IMR-90 (cell line): ENCODE results near the gene DCUN1D3. TPM values are rescaled to one million over a fixed set of nuclear protein-coding genes. Genes with fewer than 3 reads are reported as not detected.

ENCODE experiments used
- ATAC-seq: fragments of 200-7000 bp; cut with Tn5 transposase; 2 replicates; pipeline ENCODE4 v1.9.1; 2020; ENCODE audit warnings: low read depth, mild to moderate bottlenecking, moderate library complexity
- BruUV-seq: library from RNA; stranded (reverse); fragments of 400-500 nt; replicated peaks from 2 replicates; lab custom pipeline; 2021; lab: Mats Ljungman, UMichigan
- CTCF ChIA-PET: fragments of 300-600 bp; formaldehyde crosslinking; extraction: SDS; loops from one replicate; lab custom pipeline; 2021; ENCODE audit warnings: antibody characterized with exemption; lab: Yijun Ruan, JAX
- POLR2A ChIA-PET: fragments of 300-600 bp; sonication (Branson Sonifier 250); formaldehyde crosslinking; loops from one replicate; lab custom pipeline; 2022; ENCODE audit warnings: antibody characterized with exemption; ENCODE audit not compliant: unreplicated experiment; lab: Charles Lee
- DNase-seq: peaks from one replicate; pipeline ENCODE4 v3.0.0; 2013
- H2AFZ ChIP-seq: replicated peaks from 2 replicates; pipeline ENCODE3; 2013; ENCODE audit warnings: low read length, mild to moderate bottlenecking; ENCODE audit not compliant: poor library complexity
- H2AK5ac ChIP-seq: 2 replicates; pipeline ENCODE4 v1.6.1; 2013; ENCODE audit warnings: low read depth, low read length, inconsistent platforms
- H2AK9ac ChIP-seq: replicated peaks from 2 replicates; pipeline ENCODE3; 2013; ENCODE audit warnings: mild to moderate bottlenecking, low read depth, low read length, moderate library complexity; ENCODE audit not compliant: poor library complexity
- H2BK120ac ChIP-seq: 2 replicates; pipeline ENCODE4 v1.6.1; 2013; ENCODE audit warnings: low read depth, low read length, inconsistent platforms
- H2BK15ac ChIP-seq: 3 replicates; pipeline ENCODE4 v1.6.1; 2013; ENCODE audit warnings: low read depth, low read length, inconsistent platforms
- H2BK20ac ChIP-seq: 2 replicates; pipeline ENCODE4 v1.6.1; 2013; ENCODE audit warnings: low read depth, mild to moderate bottlenecking, inconsistent platforms, low read length, moderate library complexity
- H2BK5ac ChIP-seq: 2 replicates; pipeline ENCODE4 v1.6.1; 2013; ENCODE audit warnings: mild to moderate bottlenecking, low read depth, low read length, inconsistent platforms; ENCODE audit not compliant: poor library complexity, severe bottlenecking
- H3K14ac ChIP-seq: replicated peaks from 2 replicates; pipeline ENCODE4 v1.6.1; 2013; ENCODE audit warnings: low read depth, low read length, inconsistent platforms
- H3K18ac ChIP-seq: 2 replicates; pipeline ENCODE4 v1.6.1; 2013; ENCODE audit warnings: low read depth, low read length, control low read depth
- H3K23ac ChIP-seq: 2 replicates; pipeline ENCODE4 v1.6.1; 2013; ENCODE audit warnings: low read depth, low read length, inconsistent platforms
- H3K27ac ChIP-seq: 2 replicates; pipeline ENCODE4 v1.5.1; 2013; ENCODE audit warnings: mild to moderate bottlenecking, control low read depth, low read length; ENCODE audit not compliant: insufficient read depth
- H3K27me3 ChIP-seq: 2 replicates; pipeline ENCODE4 v1.6.1; 2013; ENCODE audit warnings: low read length; ENCODE audit not compliant: control insufficient read depth, insufficient read depth
- H3K36me3 ChIP-seq: 2 replicates; pipeline ENCODE4 v1.6.1; 2013; ENCODE audit warnings: low read length, mixed read lengths; ENCODE audit not compliant: control insufficient read depth, insufficient read depth
- H3K4ac ChIP-seq: 2 replicates; pipeline ENCODE4 v1.6.1; 2013; ENCODE audit warnings: low read depth, low read length, inconsistent platforms
- H3K4me1 ChIP-seq: 2 replicates; pipeline ENCODE4 v1.6.1; 2013; ENCODE audit warnings: low read length, mixed read lengths; ENCODE audit not compliant: control insufficient read depth, insufficient read depth
- H3K4me2 ChIP-seq: 2 replicates; pipeline ENCODE4 v1.6.1; 2013; ENCODE audit warnings: low read depth, mild to moderate bottlenecking, control low read depth, low read length, moderate library complexity
- H3K4me3 ChIP-seq: 2 replicates; pipeline ENCODE4 v1.5.1; 2013; ENCODE audit warnings: low read depth, mild to moderate bottlenecking, control low read depth, low read length, moderate library complexity; ENCODE audit not compliant: insufficient read depth
- H3K56ac ChIP-seq: 2 replicates; pipeline ENCODE4 v1.6.1; 2013; ENCODE audit warnings: low read length, inconsistent platforms; ENCODE audit not compliant: insufficient read depth; ENCODE audit errors: extremely low read depth
- H3K79me1 ChIP-seq, 2 experiments: 2 replicates each; pipeline ENCODE4 v1.6.1; 2013; ENCODE audit warnings: low read length in 2 of 2, inconsistent platforms in 1 of 2, low read depth in 1 of 2
- H3K9ac ChIP-seq: 2 replicates; pipeline ENCODE4 v1.6.1; 2013; ENCODE audit warnings: low read depth, low read length, control low read depth
- H3K9me1 ChIP-seq: 2 replicates; pipeline ENCODE4 v1.6.1; 2013; ENCODE audit warnings: low read length, inconsistent platforms; ENCODE audit not compliant: insufficient read depth
- H3K9me3 ChIP-seq: 2 replicates; pipeline ENCODE4 v1.6.1; 2013; ENCODE audit warnings: low read length; ENCODE audit not compliant: control insufficient read depth, insufficient read depth
- H4K20me1 ChIP-seq: 2 replicates; pipeline ENCODE4 v1.6.1; 2013; ENCODE audit warnings: low read length, inconsistent platforms; ENCODE audit not compliant: insufficient read depth
- H4K5ac ChIP-seq: 2 replicates; pipeline ENCODE4 v1.6.1; 2013; ENCODE audit warnings: mild to moderate bottlenecking, low read depth, low read length, control low read depth
- H4K8ac ChIP-seq, 2 experiments: 2 replicates each; pipeline ENCODE4 v1.6.1; 2013; ENCODE audit warnings: low read depth in 2 of 2, low read length in 2 of 2, control low read depth in 1 of 2, inconsistent platforms in 1 of 2
- H4K91ac ChIP-seq: 2 replicates; pipeline ENCODE4 v1.6.1; 2013; ENCODE audit warnings: low read depth, low read length, inconsistent platforms; ENCODE audit not compliant: insufficient read depth
- BHLHE40 ChIP-seq: fragments of 150-350 bp; IDR thresholded peaks from 2 replicates; pipeline ENCODE4 v1.6.1; 2016; ENCODE audit warnings: mild to moderate bottlenecking, low read depth, low read length
- CHD1 ChIP-seq: IDR thresholded peaks from 2 replicates; pipeline ENCODE4 v1.6.1; 2012; ENCODE audit warnings: low read depth, low read length, improper control_type of control experiment
- FOS ChIP-seq: fragments of 150-350 bp; IDR thresholded peaks from 2 replicates; pipeline ENCODE4 v1.6.1; 2016; ENCODE audit warnings: low read depth, low read length
- MAFK ChIP-seq: IDR thresholded peaks from 2 replicates; pipeline ENCODE4 v1.6.1; 2012; ENCODE audit warnings: low read depth, low read length, improper control_type of control experiment
- MAZ ChIP-seq: IDR thresholded peaks from 2 replicates; pipeline ENCODE4 v1.6.1; 2012; ENCODE audit warnings: low read depth, mild to moderate bottlenecking, low read length, improper control_type of control experiment, moderate library complexity, borderline replicate concordance
- NFE2L2 ChIP-seq: fragments of 150-350 bp; IDR thresholded peaks from 2 replicates; pipeline ENCODE4 v1.6.1; 2016; ENCODE audit warnings: low read depth, mild to moderate bottlenecking, low read length
- POLR2A ChIP-seq: IDR thresholded peaks from 2 replicates; pipeline ENCODE4 v1.6.1; 2012; ENCODE audit warnings: mild to moderate bottlenecking, low read depth, low read length
- RAD21 ChIP-seq: IDR thresholded peaks from 2 replicates; pipeline ENCODE4 v1.6.1; 2012; ENCODE audit warnings: low read length, improper control_type of control experiment
- RFX5 ChIP-seq: IDR thresholded peaks from 2 replicates; pipeline ENCODE4 v1.8.0; 2012; ENCODE audit warnings: low read depth, mild to moderate bottlenecking, low read length, moderate library complexity
- SMC3 ChIP-seq: fragments of 150-350 bp; IDR thresholded peaks from 2 replicates; pipeline ENCODE4 v1.6.1; 2016; ENCODE audit warnings: low read depth, mild to moderate bottlenecking, antibody characterized with exemption, low read length, moderate library complexity
- WGBS, 2 experiments: methylation state at CpG; one replicate each; pipeline versions ENCODE4 v1.1.5 to v1.1.7; 2013; ENCODE audit warnings: missing lambda C conversion rate in 2 of 2; ENCODE audit not compliant: insufficient read length in 1 of 2; ENCODE audit errors: extremely low coverage in 2 of 2; 5-methylcytosine and 5-hydroxymethylcytosine counted together
- dilution Hi-C: fragments of 300-500 bp; cut with HindIII; formaldehyde crosslinking; loops from one replicate; pipeline ENCODE4 v1.14.3; 2018; ENCODE audit warnings: low sequenced_read_pairs; ENCODE audit not compliant: unreplicated experiment
- in situ Hi-C: fragments of 300-500 bp; cut with MboI; formaldehyde crosslinking; loops from 3 replicates; pipeline ENCODE4 v1.14.3; 2019; ENCODE audit warnings: low sequenced_read_pairs, inconsistent platforms, mixed read lengths
- intact Hi-C: fragments of 100-400 bp; cut with micrococcal nuclease; formaldehyde crosslinking; loops from 2 replicates; pipeline ENCODE4 v1.10.0; 2022
- polyA plus RNA-seq, 3 experiments: library from polyadenylated mRNA; depleted of rRNA; stranded (reverse); fragments of >200 nt; gene quantifications; 2 replicates each; pipeline ENCODE4 v1.2.3, GENCODE V29; 2012; ENCODE audit warnings: low replicate concordance in 1 of 3
- total RNA-seq: library from RNA; depleted of rRNA; stranded (reverse); fragments of >200 nt; gene quantifications from 2 replicates; pipeline ENCODE4 v1.2.3, GENCODE V29; 2012
- TF ChIP-seq, protein P1 (sequence below): fragments of 150-350 bp; IDR thresholded peaks from 2 replicates; pipeline ENCODE4 v1.6.1; 2017; ENCODE audit warnings: mild to moderate bottlenecking, antibody characterized with exemption, low read length, low read depth
- TF ChIP-seq, protein P2 (sequence below): conservative IDR thresholded peaks from 2 replicates; pipeline ENCODE4 v1.5.1; 2012; ENCODE audit warnings: mild to moderate bottlenecking, low read depth, low read length, improper control_type of control experiment

Gene DCUN1D3
- total and polyA plus RNA-seq, 2 of the 4 experiments (the other 2 are of a cell fraction): 8.1 to 42.3 TPM

DNA sequence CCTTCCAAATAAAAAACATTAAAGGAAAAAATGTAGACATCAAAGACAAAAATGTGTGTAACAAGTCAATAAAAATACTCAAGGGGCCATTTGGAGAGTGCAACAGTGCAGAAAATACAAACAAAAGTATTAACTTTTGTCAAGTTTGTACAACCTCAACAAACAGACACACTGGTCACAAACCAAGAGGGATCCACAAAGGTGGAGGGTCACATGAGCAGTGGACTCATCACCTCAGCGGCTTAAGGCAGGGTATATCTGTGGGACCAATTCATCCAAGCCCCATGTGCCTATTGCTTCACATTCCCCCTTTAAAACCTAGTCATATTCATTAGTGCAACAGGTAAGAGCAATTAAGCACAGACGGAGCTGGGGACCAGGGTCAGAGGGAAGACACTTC lies 45.2 kb downstream of the DCUN1D3 start:
- Histone ChIP-seq H3K9me1 (peaks cover 10% of the 10 kb centered on the region), H3K4me2 (no peak overlapping the region), H3K36me3 (peaks cover 22% of the 10 kb centered on the region), H3K23ac (no peak overlapping the region), H3K27me3 (no peaks in the 10 kb centered on the region), H3K4me1 (peaks cover 13% of the 10 kb centered on the region), H2BK5ac (peak overlapping the region; percentile 15), H2AK5ac (no peak overlapping the region), H3K4me3 (no peak overlapping the region), H2AK9ac (no peak overlapping the region), H2BK15ac (no peak overlapping the region), H4K8ac (no peak overlapping the region), H2BK120ac (no peak overlapping the region), H3K4ac (no peak overlapping the region), H3K79me1 (peaks cover 22 to 55% of the 10 kb centered on the region in 2 experiments; a peak in 3 of 4 replicates), H4K5ac (no peak overlapping the region), H3K9ac (no peak overlapping the region), H2BK20ac (no peak overlapping the region), H3K27ac (no peak overlapping the region), H3K9me3 (no peaks in the 10 kb centered on the region), H3K56ac (no peak overlapping the region), H4K91ac (no peak overlapping the region), H4K20me1 (no peaks in the 10 kb centered on the region), H3K14ac (no peak overlapping the region), H2AFZ (no peak overlapping the region), H3K18ac (no peak overlapping the region)
- TF ChIP-seq FOS (no peak), NFE2L2 (no peak), CHD1 (no peak), BHLHE40 (no peak), RAD21 (no peak), MAFK (no peak), POLR2A (no peak), MAZ (no peak), SMC3 (no peak), RFX5 (no peak)
- TF ChIP-seq, protein P1, sequence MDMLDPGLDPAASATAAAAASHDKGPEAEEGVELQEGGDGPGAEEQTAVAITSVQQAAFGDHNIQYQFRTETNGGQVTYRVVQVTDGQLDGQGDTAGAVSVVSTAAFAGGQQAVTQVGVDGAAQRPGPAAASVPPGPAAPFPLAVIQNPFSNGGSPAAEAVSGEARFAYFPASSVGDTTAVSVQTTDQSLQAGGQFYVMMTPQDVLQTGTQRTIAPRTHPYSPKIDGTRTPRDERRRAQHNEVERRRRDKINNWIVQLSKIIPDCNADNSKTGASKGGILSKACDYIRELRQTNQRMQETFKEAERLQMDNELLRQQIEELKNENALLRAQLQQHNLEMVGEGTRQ: no peak
- TF ChIP-seq, protein P2, sequence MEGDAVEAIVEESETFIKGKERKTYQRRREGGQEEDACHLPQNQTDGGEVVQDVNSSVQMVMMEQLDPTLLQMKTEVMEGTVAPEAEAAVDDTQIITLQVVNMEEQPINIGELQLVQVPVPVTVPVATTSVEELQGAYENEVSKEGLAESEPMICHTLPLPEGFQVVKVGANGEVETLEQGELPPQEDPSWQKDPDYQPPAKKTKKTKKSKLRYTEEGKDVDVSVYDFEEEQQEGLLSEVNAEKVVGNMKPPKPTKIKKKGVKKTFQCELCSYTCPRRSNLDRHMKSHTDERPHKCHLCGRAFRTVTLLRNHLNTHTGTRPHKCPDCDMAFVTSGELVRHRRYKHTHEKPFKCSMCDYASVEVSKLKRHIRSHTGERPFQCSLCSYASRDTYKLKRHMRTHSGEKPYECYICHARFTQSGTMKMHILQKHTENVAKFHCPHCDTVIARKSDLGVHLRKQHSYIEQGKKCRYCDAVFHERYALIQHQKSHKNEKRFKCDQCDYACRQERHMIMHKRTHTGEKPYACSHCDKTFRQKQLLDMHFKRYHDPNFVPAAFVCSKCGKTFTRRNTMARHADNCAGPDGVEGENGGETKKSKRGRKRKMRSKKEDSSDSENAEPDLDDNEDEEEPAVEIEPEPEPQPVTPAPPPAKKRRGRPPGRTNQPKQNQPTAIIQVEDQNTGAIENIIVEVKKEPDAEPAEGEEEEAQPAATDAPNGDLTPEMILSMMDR: no peak
- in situ Hi-C loops (loop anchor here (5.0 kb wide), 3 partner anchors 232 to 442 kb away; partner anchors contain the start of gene LDAF1), intact Hi-C loops (loop anchor here (5.0 kb wide), 1 partner anchor 92 kb away; no protein-coding TSS in a partner anchor), dilution Hi-C loops (no loop called here)
- DNase-seq: no peak
- no peak for ATAC-seq
- WGBS, 2 experiments: no CpG with 5 or more reads among the region's 2 CpGs
- no TSS peak for BruUV-seq
- CTCF ChIA-PET: interaction anchor here (1.0 kb wide), 1 partner anchor 102 kb away, joined by 4 read pairs; no protein-coding TSS in a partner anchor
- POLR2A ChIA-PET: no interaction called here
